ENCODE data around the gene ELOVL6. TPM values are rescaled to one million over a fixed set of nuclear protein-coding genes. Genes with fewer than 3 reads are reported as not detected.

The ELOVL6 gene
- total and polyA plus RNA-seq, 9 of the 15 experiments (the other 6 are each of a cell fraction or from before 2014, with no cell fraction given), result 18.3 to 82.6 (median 46.0) TPM

DNA sequence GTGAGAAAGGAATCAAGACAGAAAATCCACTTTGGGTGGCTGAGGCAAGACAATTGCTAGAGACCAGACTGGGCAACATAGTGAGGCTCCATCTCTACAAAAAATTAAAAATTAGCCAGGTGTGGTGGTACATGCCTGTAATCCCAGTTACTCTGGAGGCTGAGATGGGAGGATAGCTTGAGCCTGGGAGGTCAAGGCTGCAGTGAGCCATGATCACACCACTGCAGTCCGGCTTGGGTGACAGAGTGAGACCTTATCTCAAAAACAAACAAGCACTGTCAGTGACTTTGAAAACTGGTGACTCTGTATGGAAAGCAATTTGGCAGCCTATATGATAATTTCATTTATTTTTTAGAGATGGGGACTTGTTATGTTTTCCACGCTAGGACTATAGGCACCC lies 2.3 kb upstream of the ELOVL6 start (continued):
- TF ChIP-seq, protein P1, sequence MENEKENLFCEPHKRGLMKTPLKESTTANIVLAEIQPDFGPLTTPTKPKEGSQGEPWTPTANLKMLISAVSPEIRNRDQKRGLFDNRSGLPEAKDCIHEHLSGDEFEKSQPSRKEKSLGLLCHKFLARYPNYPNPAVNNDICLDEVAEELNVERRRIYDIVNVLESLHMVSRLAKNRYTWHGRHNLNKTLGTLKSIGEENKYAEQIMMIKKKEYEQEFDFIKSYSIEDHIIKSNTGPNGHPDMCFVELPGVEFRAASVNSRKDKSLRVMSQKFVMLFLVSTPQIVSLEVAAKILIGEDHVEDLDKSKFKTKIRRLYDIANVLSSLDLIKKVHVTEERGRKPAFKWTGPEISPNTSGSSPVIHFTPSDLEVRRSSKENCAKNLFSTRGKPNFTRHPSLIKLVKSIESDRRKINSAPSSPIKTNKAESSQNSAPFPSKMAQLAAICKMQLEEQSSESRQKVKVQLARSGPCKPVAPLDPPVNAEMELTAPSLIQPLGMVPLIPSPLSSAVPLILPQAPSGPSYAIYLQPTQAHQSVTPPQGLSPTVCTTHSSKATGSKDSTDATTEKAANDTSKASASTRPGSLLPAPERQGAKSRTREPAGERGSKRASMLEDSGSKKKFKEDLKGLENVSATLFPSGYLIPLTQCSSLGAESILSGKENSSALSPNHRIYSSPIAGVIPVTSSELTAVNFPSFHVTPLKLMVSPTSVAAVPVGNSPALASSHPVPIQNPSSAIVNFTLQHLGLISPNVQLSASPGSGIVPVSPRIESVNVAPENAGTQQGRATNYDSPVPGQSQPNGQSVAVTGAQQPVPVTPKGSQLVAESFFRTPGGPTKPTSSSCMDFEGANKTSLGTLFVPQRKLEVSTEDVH (IDR thresholded peaks at IDR 0.05; ENCODE audit: low read depth, partially characterized antibody), result no peak
- TF ChIP-seq HMGN3 (IDR thresholded peaks at IDR 0.05; ENCODE audit: borderline replicate concordance, extremely low read depth, insufficient read length, low read depth, low read length) (no peak), RBM22 (IDR thresholded peaks at IDR 0.05; ENCODE audit: low read depth, low read length, poor library complexity, severe bottlenecking) (no peak), ZNF143 (CRISPR knock-in tag; IDR thresholded peaks at IDR 0.05) (no peak), ZNF431 (CRISPR knock-in tag; IDR thresholded peaks at IDR 0.05) (no peak), ZNF766 (CRISPR knock-in tag; conservative IDR thresholded peaks at IDR 0.05) (no peak), BACH1 (tag; IDR thresholded peaks at IDR 0.05) (no peak), GTF2F1 (IDR thresholded peaks at IDR 0.05; ENCODE audit: low read depth, low read length) (no peak), CEBPG (CRISPR knock-in tag; IDR thresholded peaks at IDR 0.05) (no peak), CEBPG (tag; conservative IDR thresholded peaks at IDR 0.05 in 1 of 2, IDR thresholded peaks at IDR 0.05 in 1 of 2) (no peak), RCOR1 (IDR thresholded peaks at IDR 0.05; ENCODE audit: borderline replicate concordance in 1 of 2, low read depth in 2 of 2, low read length in 2 of 2) (peak in 1 of 2 experiments; percentile 87; a peak in 2 of 4 replicates), GATA2 (CRISPR knock-in tag; IDR thresholded peaks at IDR 0.05) (no peak), ZSCAN32 (CRISPR knock-in tag; IDR thresholded peaks at IDR 0.05) (no peak), KLF1 (tag; IDR thresholded peaks at IDR 0.05) (no peak), ELF1 (tag; IDR thresholded peaks at IDR 0.05) (no peak), PCBP1 (IDR thresholded peaks at IDR 0.05; ENCODE audit: low read depth, low read length, poor library complexity, severe bottlenecking) (no peak), KLF6 (CRISPR knock-in tag; IDR thresholded peaks at IDR 0.05; ENCODE audit: borderline replicate concordance) (no peak)
- TF ChIP-seq, protein P2, sequence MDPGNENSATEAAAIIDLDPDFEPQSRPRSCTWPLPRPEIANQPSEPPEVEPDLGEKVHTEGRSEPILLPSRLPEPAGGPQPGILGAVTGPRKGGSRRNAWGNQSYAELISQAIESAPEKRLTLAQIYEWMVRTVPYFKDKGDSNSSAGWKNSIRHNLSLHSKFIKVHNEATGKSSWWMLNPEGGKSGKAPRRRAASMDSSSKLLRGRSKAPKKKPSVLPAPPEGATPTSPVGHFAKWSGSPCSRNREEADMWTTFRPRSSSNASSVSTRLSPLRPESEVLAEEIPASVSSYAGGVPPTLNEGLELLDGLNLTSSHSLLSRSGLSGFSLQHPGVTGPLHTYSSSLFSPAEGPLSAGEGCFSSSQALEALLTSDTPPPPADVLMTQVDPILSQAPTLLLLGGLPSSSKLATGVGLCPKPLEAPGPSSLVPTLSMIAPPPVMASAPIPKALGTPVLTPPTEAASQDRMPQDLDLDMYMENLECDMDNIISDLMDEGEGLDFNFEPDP (CRISPR knock-in tag; IDR thresholded peaks at IDR 0.05), result no peak
- TF ChIP-seq, protein P3, sequence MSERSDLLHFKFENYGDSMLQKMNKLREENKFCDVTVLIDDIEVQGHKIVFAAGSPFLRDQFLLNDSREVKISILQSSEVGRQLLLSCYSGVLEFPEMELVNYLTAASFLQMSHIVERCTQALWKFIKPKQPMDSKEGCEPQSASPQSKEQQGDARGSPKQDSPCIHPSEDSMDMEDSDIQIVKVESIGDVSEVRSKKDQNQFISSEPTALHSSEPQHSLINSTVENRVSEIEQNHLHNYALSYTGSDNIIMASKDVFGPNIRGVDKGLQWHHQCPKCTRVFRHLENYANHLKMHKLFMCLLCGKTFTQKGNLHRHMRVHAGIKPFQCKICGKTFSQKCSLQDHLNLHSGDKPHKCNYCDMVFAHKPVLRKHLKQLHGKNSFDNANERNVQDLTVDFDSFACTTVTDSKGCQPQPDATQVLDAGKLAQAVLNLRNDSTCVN (CRISPR knock-in tag; IDR thresholded peaks at IDR 0.05), result no peak
- TF ChIP-seq, protein P4, sequence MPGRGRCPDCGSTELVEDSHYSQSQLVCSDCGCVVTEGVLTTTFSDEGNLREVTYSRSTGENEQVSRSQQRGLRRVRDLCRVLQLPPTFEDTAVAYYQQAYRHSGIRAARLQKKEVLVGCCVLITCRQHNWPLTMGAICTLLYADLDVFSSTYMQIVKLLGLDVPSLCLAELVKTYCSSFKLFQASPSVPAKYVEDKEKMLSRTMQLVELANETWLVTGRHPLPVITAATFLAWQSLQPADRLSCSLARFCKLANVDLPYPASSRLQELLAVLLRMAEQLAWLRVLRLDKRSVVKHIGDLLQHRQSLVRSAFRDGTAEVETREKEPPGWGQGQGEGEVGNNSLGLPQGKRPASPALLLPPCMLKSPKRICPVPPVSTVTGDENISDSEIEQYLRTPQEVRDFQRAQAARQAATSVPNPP (IDR thresholded peaks at IDR 0.05; ENCODE audit: borderline replicate concordance, insufficient read depth, insufficient read length), result no peak
- TF ChIP-seq, protein P5, sequence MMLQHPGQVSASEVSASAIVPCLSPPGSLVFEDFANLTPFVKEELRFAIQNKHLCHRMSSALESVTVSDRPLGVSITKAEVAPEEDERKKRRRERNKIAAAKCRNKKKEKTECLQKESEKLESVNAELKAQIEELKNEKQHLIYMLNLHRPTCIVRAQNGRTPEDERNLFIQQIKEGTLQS (IDR thresholded peaks at IDR 0.05), result peak; percentile 31; the same call in 1 of the 2 replicates
- TF ChIP-seq, protein P5 (CRISPR knock-in tag; conservative IDR thresholded peaks at IDR 0.05), result no peak
